HepG2 (cell line): ENCODE measurements around the gene ECEL1. TPM values are rescaled to one million over a fixed set of nuclear protein-coding genes. Genes with fewer than 3 reads are reported as not detected.

Experiments
- ATAC-seq: fragments of 200-7000 bp; cut with Tn5 transposase; 3 replicates; pipeline ENCODE4 v1.9.1; 2020; ENCODE audit warnings: mild to moderate bottlenecking, moderate library complexity
- BruUV-seq: library from RNA; stranded (reverse); fragments of 400-500 nt; replicated peaks from 2 replicates; lab custom pipeline; 2021; lab: Mats Ljungman, UMichigan
- CTCF ChIA-PET: fragments of 300-600 bp; formaldehyde crosslinking; extraction: SDS; loops from one replicate; lab custom pipeline; 2021; ENCODE audit warnings: low total read pairs, inconsistent platforms, low intra/inter-chr PET ratio; lab: Yijun Ruan, JAX
- POLR2A ChIA-PET: fragments of 350-600 bp; sonication (Branson Sonifier 250); formaldehyde crosslinking; loops from one replicate; lab custom pipeline; 2020; ENCODE audit warnings: antibody characterized with exemption, inconsistent platforms; lab: Yijun Ruan, JAX
- DNase-seq: peaks from one replicate; pipeline ENCODE4 v3.0.0-alpha.2; 2015; ENCODE audit warnings: low spot score
- FAIRE-seq: peaks from 3 replicates; lab custom pipeline; 2011; peaks lifted over from hg19 to GRCh38; lab: Jason Lieb, UNC
- H2AFZ ChIP-seq: one replicate; pipeline ENCODE4 v1.6.1; 2011; ENCODE audit warnings: low read length, inconsistent platforms
- H3K27ac ChIP-seq: fragments of 300-600 bp; 3 replicates; pipeline ENCODE4 v1.8.0; 2011; ENCODE audit warnings: mixed run types, mild to moderate bottlenecking, mixed read lengths, low read length, inconsistent platforms; ENCODE audit not compliant: insufficient read depth; ENCODE audit errors: extremely low read length
- H3K27me3 ChIP-seq, 2 experiments: fragments of 200-600 bp in 1 of 2; 2 replicates in 1 of 2; 3 replicates in 1 of 2; pipeline versions ENCODE4 v1.6.0 to v1.8.0; 2011; ENCODE audit warnings: low read length in 2 of 2, mild to moderate bottlenecking in 2 of 2, moderate library complexity in 2 of 2, inconsistent platforms in 1 of 2; ENCODE audit not compliant: insufficient read depth in 2 of 2, control insufficient read depth in 1 of 2
- H3K36me3 ChIP-seq, 2 experiments: fragments of 200-600 bp in 1 of 2; replicated peaks in 1 of 2; 2 replicates in 1 of 2; 3 replicates in 1 of 2; pipeline versions ENCODE4 v1.5.1 to v1.8.0; 2011; ENCODE audit warnings: low read length in 2 of 2, inconsistent platforms in 1 of 2; ENCODE audit not compliant: insufficient read depth in 2 of 2, control insufficient read depth in 1 of 2
- H3K4me1 ChIP-seq: 2 replicates; pipeline ENCODE4 v1.5.1; 2012; ENCODE audit warnings: low read length, inconsistent platforms; ENCODE audit not compliant: insufficient read depth
- H3K4me2 ChIP-seq: 2 replicates; pipeline ENCODE4 v1.6.0; 2011; ENCODE audit warnings: low read depth, low read length, inconsistent platforms
- H3K4me3 ChIP-seq, 3 experiments: fragments of 200-600 bp in 1 of 3; sonication (generic), shearing (Covaris generic) in 1 of 3; replicated peaks in 1 of 3; 2 replicates each; pipeline ENCODE4 v1.5.1; 2011 to 2016; ENCODE audit warnings: low read length in 3 of 3, inconsistent platforms in 2 of 3, low read depth in 2 of 3, mild to moderate bottlenecking in 2 of 3, control low read depth in 1 of 3, mixed read lengths in 1 of 3; ENCODE audit not compliant: insufficient read depth in 1 of 3
- H3K79me2 ChIP-seq: one replicate; pipeline ENCODE4 v1.6.1; 2011; ENCODE audit warnings: low read length, inconsistent platforms; ENCODE audit not compliant: insufficient read depth
- H3K9ac ChIP-seq: 2 replicates; pipeline ENCODE4 v1.6.0; 2011; ENCODE audit warnings: mild to moderate bottlenecking, low read depth, low read length, inconsistent platforms; ENCODE audit not compliant: insufficient read depth
- H3K9me3 ChIP-seq: 2 replicates; pipeline ENCODE4 v1.5.1; 2012; ENCODE audit warnings: mild to moderate bottlenecking, low read length
- H4K20me1 ChIP-seq: 2 replicates; pipeline ENCODE4 v1.6.0; 2011; ENCODE audit warnings: inconsistent platforms, mild to moderate bottlenecking, low read length, moderate library complexity; ENCODE audit not compliant: insufficient read depth
- HDAC2 ChIP-seq: sonication (generic); formaldehyde crosslinking; IDR thresholded peaks from 2 replicates; pipeline ENCODE4 v1.4.0; 2020; ENCODE audit warnings: missing genetic modification reagents
- U2AF2 ChIP-seq: fragments of 200-400 bp; formaldehyde crosslinking; IDR thresholded peaks from 2 replicates; pipeline ENCODE4 v1.6.1; 2017; ENCODE audit warnings: low read depth, mild to moderate bottlenecking, low read length
- ZNF331 ChIP-seq: sonication (generic); formaldehyde crosslinking; IDR thresholded peaks from 2 replicates; pipeline ENCODE4 v1.4.0; 2020; ENCODE audit warnings: missing genetic modification reagents
- ZNF883 ChIP-seq: sonication (generic); formaldehyde crosslinking; IDR thresholded peaks from 2 replicates; pipeline ENCODE4 v1.5.1; 2020; ENCODE audit warnings: mild to moderate bottlenecking, missing genetic modification reagents; ENCODE audit errors: not compliant biosample characterization
- WGBS: methylation state at CpG from one replicate; pipeline ENCODE4 v1.1.6; 2017; ENCODE audit warnings: low lambda C conversion rate; 5-methylcytosine and 5-hydroxymethylcytosine counted together
- in situ Hi-C: cut with HindIII; loops from 2 replicates; pipeline ENCODE4 v1.10.0; 2017; ENCODE audit warnings: low pct_unique_long_range_greater_than_20kb; ENCODE audit not compliant: extremely low pct_ligation_motif_present
- intact Hi-C: fragments of 100-400 bp; cut with micrococcal nuclease; formaldehyde crosslinking; loops from one replicate; pipeline ENCODE4 v1.10.0; 2022; ENCODE audit not compliant: unreplicated experiment
- polyA plus RNA-seq, 8 experiments: library from polyadenylated mRNA; depleted of rRNA in 3 of 8; stranded (reverse) in 7 of 8; unstranded in 1 of 8; fragments of >200 nt; fragmentation: Illumina TruSeq in 4 of 8; extraction: Trizol in 4 of 8; gene quantifications; 2 replicates each; pipeline versions ENCODE4 v1.2.1 to v1.2.3, GENCODE V29; 2011 to 2016; ENCODE audit warnings: low read depth in 4 of 8, missing spikeins in 1 of 8, mixed read lengths in 1 of 8; ENCODE audit not compliant: insufficient read depth in 1 of 8
- total RNA-seq, 5 experiments: library from RNA; depleted of rRNA; stranded (reverse); fragments of >200 nt; fragmentation: Illumina TruSeq; extraction: Trizol; gene quantifications; 2 replicates each; pipeline ENCODE4 v1.2.3, GENCODE V29; 2016; ENCODE audit warnings: low read depth in 1 of 5
- TF ChIP-seq, protein P1 (sequence below): sonication (generic); formaldehyde crosslinking; IDR thresholded peaks from 2 replicates; pipeline ENCODE4 v1.5.0; 2020; ENCODE audit warnings: missing genetic modification reagents
- TF ChIP-seq, protein P2 (sequence below): IDR thresholded peaks from 2 replicates; pipeline ENCODE4 v1.6.1; 2016; ENCODE audit warnings: mild to moderate bottlenecking

ECEL1 gene
- total and polyA plus RNA-seq, 2 of the 13 experiments (the other 11 are each of a cell fraction or from before 2014, with no cell fraction given), result not detected

DNA sequence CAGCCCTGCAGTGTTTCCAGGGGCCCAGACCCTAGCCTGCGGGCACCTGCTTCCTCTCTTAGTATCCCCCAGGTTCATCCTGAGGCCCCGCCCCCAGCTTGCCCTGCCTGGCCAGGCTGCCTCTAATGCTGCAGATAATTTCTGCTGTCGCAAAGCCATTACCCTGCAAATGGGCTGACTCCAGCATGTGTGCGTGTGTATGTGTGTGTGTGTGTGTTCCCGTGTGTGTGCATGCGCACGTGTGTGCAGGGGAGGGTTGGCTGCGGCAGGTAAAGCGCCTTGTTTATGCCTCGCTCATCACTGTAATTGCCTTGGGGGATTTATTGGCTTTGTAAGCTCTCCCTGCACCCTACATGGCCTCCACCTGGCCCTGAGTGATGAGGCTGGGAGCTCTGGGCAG, 25.0 kb upstream of the ECEL1 start:
- BruUV-seq, result no TSS peak
- H3K4me1 ChIP-seq, result no peaks in the 10 kb centered on the region
- intact Hi-C loops, result no loop called here

More for the DNA sequence above, 25.0 kb upstream of the ECEL1 start:
- no peaks in the 10 kb centered on the region; the same call in 1 of the 2 replicates for H4K20me1 ChIP-seq
- no peak for DNase-seq
- no peak overlapping the region for H3K9ac ChIP-seq
- no peak overlapping the region for H2AFZ ChIP-seq
- TF ChIP-seq ZNF331 (no peak), ZNF883 (CRISPR knock-in tag) (peak; percentile 20), HDAC2 (no peak), U2AF2 (no peak)
- TF ChIP-seq, protein P1, sequence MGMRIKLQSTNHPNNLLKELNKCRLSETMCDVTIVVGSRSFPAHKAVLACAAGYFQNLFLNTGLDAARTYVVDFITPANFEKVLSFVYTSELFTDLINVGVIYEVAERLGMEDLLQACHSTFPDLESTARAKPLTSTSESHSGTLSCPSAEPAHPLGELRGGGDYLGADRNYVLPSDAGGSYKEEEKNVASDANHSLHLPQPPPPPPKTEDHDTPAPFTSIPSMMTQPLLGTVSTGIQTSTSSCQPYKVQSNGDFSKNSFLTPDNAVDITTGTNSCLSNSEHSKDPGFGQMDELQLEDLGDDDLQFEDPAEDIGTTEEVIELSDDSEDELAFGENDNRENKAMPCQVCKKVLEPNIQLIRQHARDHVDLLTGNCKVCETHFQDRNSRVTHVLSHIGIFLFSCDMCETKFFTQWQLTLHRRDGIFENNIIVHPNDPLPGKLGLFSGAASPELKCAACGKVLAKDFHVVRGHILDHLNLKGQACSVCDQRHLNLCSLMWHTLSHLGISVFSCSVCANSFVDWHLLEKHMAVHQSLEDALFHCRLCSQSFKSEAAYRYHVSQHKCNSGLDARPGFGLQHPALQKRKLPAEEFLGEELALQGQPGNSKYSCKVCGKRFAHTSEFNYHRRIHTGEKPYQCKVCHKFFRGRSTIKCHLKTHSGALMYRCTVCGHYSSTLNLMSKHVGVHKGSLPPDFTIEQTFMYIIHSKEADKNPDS, result no peak
- TF ChIP-seq, protein P2, sequence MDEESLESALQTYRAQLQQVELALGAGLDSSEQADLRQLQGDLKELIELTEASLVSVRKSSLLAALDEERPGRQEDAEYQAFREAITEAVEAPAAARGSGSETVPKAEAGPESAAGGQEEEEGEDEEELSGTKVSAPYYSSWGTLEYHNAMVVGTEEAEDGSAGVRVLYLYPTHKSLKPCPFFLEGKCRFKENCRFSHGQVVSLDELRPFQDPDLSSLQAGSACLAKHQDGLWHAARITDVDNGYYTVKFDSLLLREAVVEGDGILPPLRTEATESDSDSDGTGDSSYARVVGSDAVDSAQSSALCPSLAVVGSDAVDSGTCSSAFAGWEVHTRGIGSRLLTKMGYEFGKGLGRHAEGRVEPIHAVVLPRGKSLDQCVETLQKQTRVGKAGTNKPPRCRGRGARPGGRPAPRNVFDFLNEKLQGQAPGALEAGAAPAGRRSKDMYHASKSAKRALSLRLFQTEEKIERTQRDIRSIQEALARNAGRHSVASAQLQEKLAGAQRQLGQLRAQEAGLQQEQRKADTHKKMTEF (CRISPR knock-in tag), result no peak
- no peaks in the 10 kb centered on the region for H3K9me3 ChIP-seq
- H3K79me2 ChIP-seq, result no peaks in the 10 kb centered on the region
- in situ Hi-C loops, result no loop called here
- ATAC-seq, result no peak
- CTCF ChIA-PET, result no interaction called here
- no peak overlapping the region for H3K27ac ChIP-seq
- H3K4me2 ChIP-seq, result no peak overlapping the region
- H3K36me3 ChIP-seq, result no peaks in the 10 kb centered on the region
- WGBS, result 46% methylated on average over 10 of the region's 10 CpGs
- POLR2A ChIA-PET, result interaction anchor here (1.1 kb wide), 1 partner anchor 38 kb away, joined by 3 read pairs; the partner anchor contains the start of genes EIF4E2 and TIGD1
- no peak overlapping the region for H3K4me3 ChIP-seq
- no peak for FAIRE-seq
- peaks cover 14 to 59% of the 10 kb centered on the region in 2 experiments for H3K27me3 ChIP-seq
